GM19372 (cell line): Measurements from ENCODE around the gene CANX.
"Not testable (repeated sequence)": the region's sequence is repeated elsewhere in the genome, so short reads cannot be mapped to it uniquely, and the experiment has no call there.

Source experiments
- ATAC-seq: cut with Tn5 transposase; IDR thresholded peaks from one replicate; pipeline ENCODE4 v1.9.1; 2021; ENCODE audit warnings: mild to moderate bottlenecking, low read depth, moderate library complexity; ENCODE audit not compliant: unreplicated experiment

Gene CANX

GRCh38 chr5:179698935-179699615 lies at the start of gene CANX:
Gene CANX, plus strand, starts transcription at chr5:179698967. Its CDS starts 6,715 bp downstream, at chr5:179705682.
- ATAC-seq = no peak

GRCh38 chr5:179649166-179649703 lies 49.5 kb upstream of the CANX start:
- not testable (repeated sequence) for ATAC-seq

GRCh38 chr5:179650245-179650644 lies 48.5 kb upstream of the CANX start:
- ATAC-seq = not testable (repeated sequence)

GRCh38 chr5:179653135-179653534 lies 45.6 kb upstream of the CANX start:
- ATAC-seq = not testable (repeated sequence)

GRCh38 chr5:179657302-179658178 lies 41.2 kb upstream of the CANX start:
- peak; percentile 87 for ATAC-seq

GRCh38 chr5:179658179-179658856 lies 40.4 kb upstream of the CANX start:
- peak; percentile 48 for ATAC-seq

GRCh38 chr5:179661647-179662046 lies 37.1 kb upstream of the CANX start:
- ATAC-seq = not testable (repeated sequence)

GRCh38 chr5:179668391-179668790 lies 30.4 kb upstream of the CANX start:
- ATAC-seq = peak; percentile 54

- ATAC-seq = peak; percentile 84
Measured at GRCh38 chr5:179678223-179679013, 20.3 kb upstream of the CANX start.

GRCh38 chr5:179679014-179679674 lies 19.6 kb upstream of the CANX start:
- peak; percentile 29 for ATAC-seq

GRCh38 chr5:179680014-179680779 lies 18.6 kb upstream of the CANX start:
- no peak for ATAC-seq

GRCh38 chr5:179680780-179681401 lies 17.9 kb upstream of the CANX start, which contains the start of gene CBY3:
Gene CBY3, minus strand, starts transcription at chr5:179681034. Its CDS starts 116 bp downstream, at chr5:179680918.
- ATAC-seq = no peak

- not testable (repeated sequence) for ATAC-seq
Measured at GRCh38 chr5:179689212-179689611, 9.6 kb upstream of the CANX start.

- no peak for ATAC-seq
Measured at GRCh38 chr5:179694561-179694960, 4.2 kb upstream of the CANX start.

- no peak for ATAC-seq
Measured at GRCh38 chr5:179696603-179697002, 2.2 kb upstream of the CANX start.

- ATAC-seq = no peak
Measured at GRCh38 chr5:179697108-179697507, 1.7 kb upstream of the CANX start.

GRCh38 chr5:179697543-179697942 lies 1.2 kb upstream of the CANX start:
- ATAC-seq = not testable (repeated sequence)
